Neural cell (in vitro differentiated cells): Measurements from ENCODE around the gene RIMKLB. TPM values are rescaled to one million over a fixed set of nuclear protein-coding genes. Genes with fewer than 3 reads are reported as not detected.

Source experiments
- H2AFZ ChIP-seq: fragments of 200-600, 300-800 bp; sonication (generic), shearing (Covaris generic); 2 replicates; pipeline ENCODE4 v1.6.0; 2014; ENCODE audit warnings: low read depth, mild to moderate bottlenecking, antibody characterized with exemption, low read length, moderate library complexity
- H3F3A ChIP-seq: fragments of 200-600 bp; shearing (Covaris generic); 2 replicates; pipeline ENCODE4 v1.6.1; 2016; ENCODE audit warnings: mild to moderate bottlenecking, moderate library complexity, mixed read lengths, antibody characterized with exemption, low read length; ENCODE audit not compliant: insufficient read depth, poor library complexity, severe bottlenecking
- H3K27ac ChIP-seq: fragments of 200-600, 300-800 bp; sonication (generic), shearing (Covaris generic); 2 replicates; pipeline ENCODE4 v1.5.1; 2014; ENCODE audit warnings: mild to moderate bottlenecking, low read length, moderate library complexity
- H3K27me3 ChIP-seq: fragments of 300-800, 200-600 bp; sonication (generic), shearing (Covaris generic); 2 replicates; pipeline ENCODE4 v1.6.0; 2014; ENCODE audit warnings: mild to moderate bottlenecking, low read depth, low read length, moderate library complexity; ENCODE audit not compliant: insufficient read depth
- H3K36me3 ChIP-seq: fragments of 300-800, 200-600 bp; sonication (generic), shearing (Covaris generic); 2 replicates; pipeline ENCODE4 v1.5.1; 2014; ENCODE audit warnings: mild to moderate bottlenecking, antibody characterized with exemption, low read length, moderate library complexity; ENCODE audit not compliant: insufficient read depth
- H3K4me2 ChIP-seq: fragments of 300-800, 200-600 bp; sonication (generic), shearing (Covaris generic); 2 replicates; pipeline ENCODE4 v1.6.0; 2014; ENCODE audit warnings: mild to moderate bottlenecking, low read length
- H3K4me3 ChIP-seq: fragments of 300-800, 200-600 bp; sonication (generic), shearing (Covaris generic); 2 replicates; pipeline ENCODE4 v1.5.1; 2014; ENCODE audit warnings: mild to moderate bottlenecking, low read length, moderate library complexity
- H3K79me2 ChIP-seq: fragments of 200-600 bp; shearing (Covaris generic); replicated peaks from 2 replicates; pipeline ENCODE4 v1.6.0; 2014; ENCODE audit warnings: mild to moderate bottlenecking, low read length, moderate library complexity; ENCODE audit not compliant: insufficient read depth
- H3K9ac ChIP-seq: fragments of 300-800, 200-600 bp; sonication (generic), shearing (Covaris generic); 2 replicates; pipeline ENCODE4 v1.6.1; 2016; ENCODE audit warnings: mild to moderate bottlenecking, low read length, mixed read lengths
- H3K9me2 ChIP-seq: fragments of 200-600 bp; shearing (Covaris generic); 2 replicates; pipeline ENCODE4 v1.6.1; 2016; ENCODE audit warnings: mild to moderate bottlenecking, low read length, mixed read lengths; ENCODE audit not compliant: insufficient read depth
- H3K9me3 ChIP-seq: fragments of 200-600, 300-800 bp; sonication (generic), shearing (Covaris generic); 2 replicates; pipeline ENCODE4 v1.6.1; 2016; ENCODE audit warnings: mild to moderate bottlenecking, mixed run types, low read length, moderate library complexity, mixed read lengths
- H4K20me1 ChIP-seq: fragments of 200-600 bp; shearing (Covaris generic); 2 replicates; pipeline ENCODE4 v1.6.1; 2016; ENCODE audit warnings: mild to moderate bottlenecking, mixed run types; ENCODE audit not compliant: insufficient read depth
- EP300 ChIP-seq: fragments of 450-650 bp; conservative IDR thresholded peaks from 2 replicates; pipeline ENCODE4 v1.6.1; 2014; ENCODE audit warnings: antibody characterized with exemption, mild to moderate bottlenecking, moderate library complexity; ENCODE audit not compliant: poor library complexity, severe bottlenecking
- EZH2 ChIP-seq: fragments of 200-600, 300-800 bp; shearing (Covaris generic), sonication (generic); IDR thresholded peaks from 2 replicates; pipeline ENCODE4 v1.6.1; 2014; ENCODE audit warnings: antibody characterized with exemption, low read length, borderline replicate concordance, mild to moderate bottlenecking; ENCODE audit not compliant: insufficient read depth, poor library complexity, severe bottlenecking
- MXI1 ChIP-seq: fragments of 450-650 bp; conservative IDR thresholded peaks from 2 replicates; pipeline ENCODE4 v1.6.1; 2014; ENCODE audit warnings: antibody characterized with exemption, mild to moderate bottlenecking; ENCODE audit not compliant: poor library complexity, severe bottlenecking
- POLR2AphosphoS5 ChIP-seq: IDR thresholded peaks from 2 replicates; pipeline ENCODE4 v1.6.1; 2012
- RAD21 ChIP-seq: fragments of 450-650 bp; conservative IDR thresholded peaks from 2 replicates; pipeline ENCODE4 v1.6.1; 2014; ENCODE audit warnings: antibody characterized with exemption, mild to moderate bottlenecking, moderate library complexity
- REST ChIP-seq: IDR thresholded peaks from 2 replicates; pipeline ENCODE4 v1.6.1; 2012; ENCODE audit warnings: borderline replicate concordance
- SMC3 ChIP-seq: fragments of 450-650 bp; conservative IDR thresholded peaks from 2 replicates; pipeline ENCODE4 v1.6.1; 2014; ENCODE audit warnings: antibody characterized with exemption, mild to moderate bottlenecking, moderate library complexity; ENCODE audit not compliant: poor library complexity
- TAF1 ChIP-seq: IDR thresholded peaks from 2 replicates; pipeline ENCODE4 v1.6.1; 2012; ENCODE audit warnings: low read depth
- polyA plus RNA-seq: library from polyadenylated mRNA; depleted of rRNA; stranded (reverse); fragments of >200 nt; gene quantifications from 2 replicates; pipeline ENCODE4 v1.2.3, GENCODE V29; 2014
- TF ChIP-seq, protein P1 (sequence below): fragments of 450-650 bp; IDR thresholded peaks from 2 replicates; pipeline ENCODE4 v1.5.1; 2014; ENCODE audit warnings: antibody characterized with exemption, mild to moderate bottlenecking, moderate library complexity; ENCODE audit not compliant: poor library complexity, severe bottlenecking

Gene RIMKLB
- polyA plus RNA-seq, 1 donor from 2014 or later, result 393 TPM

DNA sequence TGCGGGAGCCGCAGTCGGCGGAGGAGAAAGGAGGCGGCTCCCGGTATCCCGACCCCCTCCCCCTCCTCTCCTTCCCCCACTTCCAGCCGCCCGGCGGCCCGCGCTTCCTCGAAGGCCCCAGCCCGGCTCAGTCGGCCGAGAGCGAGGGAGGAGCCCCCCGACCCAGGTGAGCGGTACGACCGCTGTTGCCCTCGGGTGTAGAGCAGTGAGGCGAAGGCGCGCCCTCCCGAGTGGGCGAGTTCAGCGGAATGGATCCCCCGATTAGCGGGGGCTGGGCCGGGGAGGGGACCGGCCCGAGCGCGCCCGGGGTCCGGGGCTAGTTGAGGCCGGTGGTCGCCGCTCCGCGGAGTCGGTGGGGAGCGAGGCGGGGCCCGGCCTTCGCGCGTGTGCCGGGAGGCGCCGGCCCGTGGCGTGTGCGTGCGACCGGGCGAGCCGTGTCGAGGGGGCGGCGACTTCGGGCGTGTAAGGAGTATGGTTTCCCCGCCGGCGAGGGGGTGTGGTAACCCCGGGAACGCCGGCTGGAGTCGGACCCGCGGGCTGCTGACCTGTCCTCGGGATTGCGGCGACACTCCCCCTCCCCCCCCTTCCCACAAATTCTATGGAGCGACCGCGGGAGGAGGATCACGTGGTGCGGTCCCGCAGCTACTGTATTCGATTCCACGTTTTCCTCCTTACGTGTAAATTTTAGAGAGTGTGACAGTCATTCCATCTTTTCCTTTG, 501 bp downstream of the RIMKLB start:
- no peaks in the 10 kb centered on the region for H3K27me3 ChIP-seq
- H3K36me3 ChIP-seq, result no peaks in the 10 kb centered on the region

GRCh38 chr12:8698879-8699278, 1.1 kb downstream of the RIMKLB start:
- Histone ChIP-seq H3K36me3 (no peaks in the 10 kb centered on the region), H3F3A (peaks cover 5% of the 10 kb centered on the region), H3K4me2 (peak overlapping the region; percentile 76), H2AFZ (no peak overlapping the region), H3K9me2 (no peaks in the 10 kb centered on the region), H3K9ac (peak overlapping the region; percentile 98), H3K79me2 (peaks cover 64% of the 10 kb centered on the region), H4K20me1 (peaks cover 19% of the 10 kb centered on the region), H3K4me3 (peak overlapping the region; percentile 96), H3K9me3 (no peaks in the 10 kb centered on the region), H3K27ac (peak overlapping the region; percentile 94), H3K27me3 (no peaks in the 10 kb centered on the region)
- no peak for TF ChIP-seq EZH2

More for the DNA sequence above, 501 bp downstream of the RIMKLB start:
- H3K9me2 ChIP-seq, result no peaks in the 10 kb centered on the region
- H3K27ac ChIP-seq, result peak overlapping the region; percentile 94
- no peaks in the 10 kb centered on the region for H3K9me3 ChIP-seq
- peaks cover 14% of the 10 kb centered on the region for H4K20me1 ChIP-seq
- H3K4me2 ChIP-seq, result peak overlapping the region; percentile 76
- peak overlapping the region; percentile 98 for H3K9ac ChIP-seq
- peak overlapping the region; percentile 46 for H2AFZ ChIP-seq
- H3K79me2 ChIP-seq, result peaks cover 59% of the 10 kb centered on the region
- TF ChIP-seq MXI1 (peak; percentile 89), RAD21 (peak; percentile 27), REST (peak; percentile 44), TAF1 (no peak)
- H3K4me3 ChIP-seq, result peak overlapping the region; percentile 96
- H3F3A ChIP-seq, result peaks cover 5% of the 10 kb centered on the region

- H2AFZ ChIP-seq, result no peak overlapping the region
- H3K27ac ChIP-seq, result no peak overlapping the region
- H3F3A ChIP-seq, result peaks cover 5% of the 10 kb centered on the region
- peak overlapping the region; percentile 98 for H3K9ac ChIP-seq
- H3K4me2 ChIP-seq, result peak overlapping the region; percentile 76
- peak overlapping the region; percentile 96 for H3K4me3 ChIP-seq
- H3K36me3 ChIP-seq, result no peaks in the 10 kb centered on the region
- no peaks in the 10 kb centered on the region for H3K9me2 ChIP-seq
- no peaks in the 10 kb centered on the region for H3K27me3 ChIP-seq
- no peaks in the 10 kb centered on the region for H3K9me3 ChIP-seq
- peaks cover 72% of the 10 kb centered on the region for H3K79me2 ChIP-seq
- TF ChIP-seq, protein P1, sequence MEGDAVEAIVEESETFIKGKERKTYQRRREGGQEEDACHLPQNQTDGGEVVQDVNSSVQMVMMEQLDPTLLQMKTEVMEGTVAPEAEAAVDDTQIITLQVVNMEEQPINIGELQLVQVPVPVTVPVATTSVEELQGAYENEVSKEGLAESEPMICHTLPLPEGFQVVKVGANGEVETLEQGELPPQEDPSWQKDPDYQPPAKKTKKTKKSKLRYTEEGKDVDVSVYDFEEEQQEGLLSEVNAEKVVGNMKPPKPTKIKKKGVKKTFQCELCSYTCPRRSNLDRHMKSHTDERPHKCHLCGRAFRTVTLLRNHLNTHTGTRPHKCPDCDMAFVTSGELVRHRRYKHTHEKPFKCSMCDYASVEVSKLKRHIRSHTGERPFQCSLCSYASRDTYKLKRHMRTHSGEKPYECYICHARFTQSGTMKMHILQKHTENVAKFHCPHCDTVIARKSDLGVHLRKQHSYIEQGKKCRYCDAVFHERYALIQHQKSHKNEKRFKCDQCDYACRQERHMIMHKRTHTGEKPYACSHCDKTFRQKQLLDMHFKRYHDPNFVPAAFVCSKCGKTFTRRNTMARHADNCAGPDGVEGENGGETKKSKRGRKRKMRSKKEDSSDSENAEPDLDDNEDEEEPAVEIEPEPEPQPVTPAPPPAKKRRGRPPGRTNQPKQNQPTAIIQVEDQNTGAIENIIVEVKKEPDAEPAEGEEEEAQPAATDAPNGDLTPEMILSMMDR, result no peak
- TF ChIP-seq RAD21 (no peak), SMC3 (no peak), REST (no peak), TAF1 (no peak), MXI1 (no peak), EP300 (no peak), EZH2 (no peak), POLR2AphosphoS5 (no peak)
- peaks cover 19% of the 10 kb centered on the region for H4K20me1 ChIP-seq
Measured at GRCh38 chr12:8699714-8700113, 1.9 kb downstream of the RIMKLB start.
